Stimulated activated CD8-positive, alpha-beta memory T cell treated with anti-CD3 and anti-CD28 coated beads, Interleukin-2, amount 100 ng/mL, for 48 hours (primary cell): ENCODE measurements around the gene DCLK1.
"Not testable (repeated sequence)": the region's sequence is repeated elsewhere in the genome, so short reads cannot be mapped to it uniquely, and the experiment has no call there.

Experiments
- DNase-seq, 2 donors: peaks; one replicate each; pipeline ENCODE4 v3.0.0-alpha.2; 2020; ENCODE audit warnings: low read depth in 2 of 2

Gene DCLK1

GRCh38 chr13:35984776-35985453 is 146.3 kb downstream of the DCLK1 start:
- no peak for DNase-seq

DNA sequence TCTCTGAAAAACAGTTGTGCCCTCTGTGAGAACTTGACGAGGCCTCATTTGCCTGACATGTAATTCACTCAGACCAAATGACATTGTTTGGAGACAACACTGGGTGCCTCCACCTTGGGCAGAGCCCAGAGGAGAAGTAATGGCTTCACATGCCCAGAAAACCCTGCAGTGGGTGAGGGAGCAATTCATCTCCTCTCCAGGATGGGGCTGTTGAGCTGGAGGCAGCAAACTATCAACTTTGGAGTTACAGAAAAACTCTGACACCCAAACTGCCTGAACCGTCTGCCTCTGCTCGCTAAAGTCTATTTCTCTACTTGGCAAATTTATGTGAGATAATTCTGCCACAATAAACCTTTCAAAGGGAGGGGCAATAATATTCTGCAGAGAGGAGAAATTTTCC is 146.9 kb downstream of the DCLK1 start:
- DNase-seq, result no peak

- DNase-seq, result not testable (repeated sequence)
These were observed 147.5 kb downstream of the DCLK1 start for GRCh38 chr13:35983703-35984102.

GRCh38 chr13:35983206-35983605 is 148.0 kb downstream of the DCLK1 start:
- DNase-seq, result no peak

GRCh38 chr13:35979361-35979951 is 151.7 kb downstream of the DCLK1 start:
- no peak for DNase-seq

DNA sequence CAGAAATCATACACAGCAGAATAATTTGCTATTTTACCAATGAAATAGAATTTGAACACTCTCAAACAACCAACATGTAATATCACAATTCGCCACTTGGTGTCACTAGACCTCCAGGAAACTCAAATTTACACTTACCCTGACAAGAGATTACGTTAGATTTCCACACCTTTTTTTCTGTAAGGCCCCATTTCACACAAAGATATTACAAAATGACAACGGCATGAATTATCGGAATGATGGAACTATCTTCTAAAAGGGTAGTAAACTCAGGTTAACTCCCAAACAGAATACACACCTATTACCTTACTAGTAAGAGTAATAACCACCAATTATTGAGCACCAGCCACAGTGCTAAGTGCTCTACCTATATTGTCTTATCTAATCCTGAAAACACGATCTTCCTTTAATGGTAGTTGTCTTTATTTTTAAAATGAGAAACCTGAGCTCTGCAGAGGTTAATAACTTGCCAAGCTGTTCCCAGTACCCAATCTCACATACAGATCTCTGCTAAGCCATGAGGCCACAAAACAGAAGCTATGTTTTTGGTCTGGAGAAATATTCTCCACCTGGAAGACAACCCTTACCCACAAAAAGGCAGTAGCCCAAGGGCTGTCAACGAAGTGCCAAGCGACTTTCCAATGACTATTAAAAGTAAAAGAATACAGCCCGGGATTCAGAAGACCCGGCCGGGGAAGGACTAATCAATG is 152.4 kb downstream of the DCLK1 start:
- DNase-seq, result no peak

DNA sequence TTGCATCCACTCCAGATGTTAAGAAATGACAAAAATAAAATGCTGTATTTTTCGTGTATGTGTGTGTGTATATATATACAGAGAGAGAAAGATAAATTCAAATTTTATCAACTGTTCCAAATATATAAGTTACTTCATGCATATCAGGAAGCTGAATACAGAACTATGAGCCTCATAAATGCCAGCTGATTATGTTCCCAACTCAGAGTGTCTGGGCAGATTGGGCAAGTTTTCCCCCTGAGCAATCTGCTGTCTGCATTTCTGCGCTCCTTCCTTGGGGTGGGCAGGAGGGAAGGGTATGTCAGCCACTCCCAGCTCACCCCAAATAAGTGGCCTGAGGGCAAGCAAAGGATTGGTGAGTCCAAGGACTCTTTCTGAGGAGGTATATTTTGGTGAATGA is 154.1 kb downstream of the DCLK1 start:
- no peak for DNase-seq

- DNase-seq, result no peak
These were observed 155.1 kb downstream of the DCLK1 start for GRCh38 chr13:35976126-35976525.

DNA sequence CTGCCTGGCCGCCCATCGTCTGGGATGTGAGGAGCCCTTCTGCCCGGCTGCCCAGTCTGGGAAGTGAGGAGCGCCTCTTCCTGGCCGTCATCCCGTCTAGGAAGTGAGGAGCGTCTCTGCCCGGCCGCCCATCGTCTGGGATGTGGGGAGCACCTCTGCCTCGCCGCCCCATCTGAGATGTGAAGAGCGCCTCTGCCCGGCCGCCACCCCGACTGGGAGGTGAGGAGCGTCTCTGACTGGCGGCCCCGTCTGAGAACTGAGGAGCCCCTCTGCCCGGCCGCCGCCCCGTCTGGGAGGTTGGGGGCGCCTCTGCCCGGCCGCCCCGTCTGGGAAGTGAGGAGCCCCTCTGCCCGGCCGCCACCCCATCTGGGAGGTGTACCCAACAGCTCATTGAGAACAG is 164.2 kb downstream of the DCLK1 start:
- DNase-seq, result not testable (repeated sequence)

GRCh38 chr13:35966024-35966423 is 165.2 kb downstream of the DCLK1 start:
- no peak for DNase-seq

- no peak for DNase-seq
These were observed 165.8 kb downstream of the DCLK1 start for GRCh38 chr13:35965226-35965927.

GRCh38 chr13:35964863-35965180 is 166.4 kb downstream of the DCLK1 start:
- DNase-seq, result no peak

DNA sequence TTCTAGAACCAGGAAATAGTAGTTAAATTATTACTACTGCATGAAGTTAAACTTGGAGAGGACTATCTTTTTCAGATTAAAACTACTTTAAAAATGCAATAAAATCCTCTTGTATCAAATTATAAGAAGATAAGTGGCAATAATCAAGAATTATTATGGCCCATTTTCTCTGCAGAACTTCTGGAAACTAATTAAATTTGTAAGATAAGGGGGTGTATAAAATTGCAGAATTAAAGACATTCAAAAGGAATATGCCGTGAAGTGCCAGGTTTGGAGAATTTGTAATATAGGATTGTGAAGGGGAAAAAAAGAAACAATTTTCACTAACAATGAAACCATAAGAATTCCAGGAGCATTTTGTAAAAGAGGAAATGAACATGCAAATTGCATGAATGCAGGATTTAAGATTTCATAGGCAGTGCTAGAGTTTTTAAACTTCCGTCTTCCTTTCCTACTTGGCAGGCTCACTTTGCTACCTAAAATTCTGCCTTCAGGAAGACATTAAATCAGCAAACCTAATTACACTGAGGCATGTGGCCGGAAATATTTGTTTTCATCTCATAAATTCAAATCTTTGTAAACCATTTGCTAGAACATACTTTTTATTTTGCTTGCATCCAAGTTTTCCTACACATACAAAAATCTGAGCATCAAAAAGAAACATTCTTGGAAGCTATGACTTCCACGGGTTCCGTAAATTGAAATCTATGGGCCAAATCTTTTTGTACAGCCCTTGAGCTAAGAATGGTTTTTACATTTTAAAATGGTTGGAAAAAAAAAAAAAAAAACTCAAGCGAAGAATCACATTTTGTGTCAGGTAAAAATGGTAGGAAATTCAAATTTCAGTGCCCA is 166.9 kb downstream of the DCLK1 start:
- DNase-seq, result no peak

- no peak for DNase-seq
These were observed 169.5 kb downstream of the DCLK1 start for GRCh38 chr13:35961461-35962220.

- no peak for DNase-seq
These were observed 170.2 kb downstream of the DCLK1 start for GRCh38 chr13:35961002-35961401.

GRCh38 chr13:35957996-35958395 is 173.2 kb downstream of the DCLK1 start:
- DNase-seq, result no peak

DNA sequence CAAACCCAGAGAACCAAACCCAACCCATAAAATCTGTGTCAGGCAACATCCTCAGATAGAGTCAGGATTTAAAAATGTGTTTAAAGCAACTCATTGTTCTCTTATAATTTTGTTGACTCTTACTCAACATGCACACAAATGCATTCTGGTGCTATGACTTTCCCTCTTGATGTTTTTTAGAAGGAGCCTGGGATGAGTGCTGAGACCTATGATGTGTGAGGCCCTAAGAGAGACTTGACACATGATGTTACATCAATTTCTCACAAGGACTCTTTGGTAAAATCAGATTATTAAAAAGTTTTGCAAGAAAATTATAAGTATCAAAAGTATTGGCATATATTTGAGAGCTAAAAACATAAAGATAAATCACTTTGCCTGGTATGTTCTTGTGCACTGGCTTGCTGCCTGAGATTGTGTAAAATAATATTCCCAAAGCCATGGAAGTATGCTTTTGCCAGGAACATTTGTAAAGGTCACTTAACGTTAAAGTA is 173.9 kb downstream of the DCLK1 start:
- DNase-seq, result no peak

DNA sequence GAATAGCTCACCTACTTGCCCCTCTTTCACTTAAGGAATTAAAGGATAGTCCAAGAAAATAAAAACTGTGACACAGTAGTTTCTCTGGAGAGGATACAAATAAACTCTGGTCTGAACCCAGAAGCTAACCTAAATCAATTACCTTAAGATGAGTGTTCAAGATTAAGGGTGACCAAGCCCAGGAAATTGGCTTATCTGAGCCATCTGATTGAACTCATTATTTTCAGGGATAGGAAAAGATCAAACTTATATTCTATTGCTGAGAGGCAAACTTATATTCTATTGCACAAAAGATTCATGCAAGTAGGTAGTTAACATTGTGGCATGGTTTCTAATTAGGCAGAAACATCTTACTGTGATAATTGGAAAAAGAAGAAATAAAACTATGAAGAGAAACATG is 175.1 kb downstream of the DCLK1 start:
- DNase-seq, result no peak

GRCh38 chr13:35954207-35954560 is 177.0 kb downstream of the DCLK1 start:
- DNase-seq, result no peak

DNA sequence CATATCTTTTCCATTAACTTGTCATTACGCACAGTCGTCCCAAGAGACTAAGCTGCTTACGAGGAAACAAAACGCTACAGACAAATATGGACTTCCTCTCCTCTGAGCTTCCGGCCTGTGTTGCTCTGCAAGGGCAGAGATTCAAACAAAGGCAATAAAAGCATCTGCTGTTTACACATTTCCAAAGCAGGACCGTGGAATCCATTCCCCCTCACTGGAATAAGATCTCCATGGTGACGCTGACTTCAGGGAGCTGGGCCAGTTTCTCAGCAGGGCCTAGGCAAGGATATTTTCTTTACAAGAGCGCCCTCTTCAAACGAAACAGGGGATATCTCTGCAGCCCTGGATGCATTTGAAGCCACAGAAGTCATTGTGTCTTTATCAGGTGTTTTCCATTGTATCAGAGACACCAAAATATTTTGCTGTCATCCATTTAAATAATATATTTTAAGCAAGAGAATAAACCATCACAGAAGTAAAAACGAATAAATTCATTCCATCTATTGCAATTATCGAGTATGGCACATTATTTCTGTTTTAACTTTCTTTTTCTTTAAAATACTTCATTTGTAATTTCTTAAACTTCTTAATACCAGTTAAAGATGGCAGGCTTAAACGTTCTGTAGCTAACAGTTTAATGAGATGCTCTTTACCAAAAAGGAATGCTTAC is 177.5 kb downstream of the DCLK1 start:
- no peak for DNase-seq
